ENCODE measurements around the gene MYO9B. TPM values are rescaled to one million over a fixed set of nuclear protein-coding genes. Genes with fewer than 3 reads are reported as not detected.
"Not testable (repeated sequence)": the region's sequence is repeated elsewhere in the genome, so short reads cannot be mapped to it uniquely, and the experiment has no call there.

Gene MYO9B
- total and polyA plus RNA-seq, 8 donors = 56.5 to 149 (median 66.0) TPM

DNA sequence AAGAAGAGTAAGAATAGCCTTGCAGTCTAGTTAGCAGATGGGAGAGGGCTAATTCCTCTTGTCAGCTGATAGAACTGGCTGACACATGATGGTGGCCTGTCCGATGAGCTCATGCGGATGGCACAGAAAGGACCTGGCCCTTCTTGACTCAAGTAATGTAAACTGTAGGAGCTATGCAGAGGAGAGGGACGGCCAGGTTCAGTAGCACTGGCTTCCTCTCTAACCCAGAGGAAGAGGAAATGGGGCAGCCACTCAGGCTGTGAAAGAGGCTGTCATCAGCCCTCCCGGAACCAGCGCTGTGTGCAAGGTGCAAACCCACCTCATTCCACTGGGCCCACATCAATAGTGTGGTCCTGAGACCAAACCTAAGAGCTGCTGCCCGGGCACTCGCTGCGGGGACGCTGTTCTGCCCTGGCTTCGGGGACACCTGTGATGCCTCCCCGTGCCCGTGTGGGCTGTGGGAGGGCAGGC is 108.8 kb downstream of the MYO9B start:
- peak; percentile 20 for ATAC-seq
- peaks cover 0 to 93% of the 10 kb centered on the region in 2 donors for H3K36me3 ChIP-seq
- no peak for DNase-seq
- H3K27me3 ChIP-seq = no peaks in the 10 kb centered on the region
- peaks cover 0 to 21% of the 10 kb centered on the region in 2 donors for H3K4me1 ChIP-seq
- TF ChIP-seq, protein P1, sequence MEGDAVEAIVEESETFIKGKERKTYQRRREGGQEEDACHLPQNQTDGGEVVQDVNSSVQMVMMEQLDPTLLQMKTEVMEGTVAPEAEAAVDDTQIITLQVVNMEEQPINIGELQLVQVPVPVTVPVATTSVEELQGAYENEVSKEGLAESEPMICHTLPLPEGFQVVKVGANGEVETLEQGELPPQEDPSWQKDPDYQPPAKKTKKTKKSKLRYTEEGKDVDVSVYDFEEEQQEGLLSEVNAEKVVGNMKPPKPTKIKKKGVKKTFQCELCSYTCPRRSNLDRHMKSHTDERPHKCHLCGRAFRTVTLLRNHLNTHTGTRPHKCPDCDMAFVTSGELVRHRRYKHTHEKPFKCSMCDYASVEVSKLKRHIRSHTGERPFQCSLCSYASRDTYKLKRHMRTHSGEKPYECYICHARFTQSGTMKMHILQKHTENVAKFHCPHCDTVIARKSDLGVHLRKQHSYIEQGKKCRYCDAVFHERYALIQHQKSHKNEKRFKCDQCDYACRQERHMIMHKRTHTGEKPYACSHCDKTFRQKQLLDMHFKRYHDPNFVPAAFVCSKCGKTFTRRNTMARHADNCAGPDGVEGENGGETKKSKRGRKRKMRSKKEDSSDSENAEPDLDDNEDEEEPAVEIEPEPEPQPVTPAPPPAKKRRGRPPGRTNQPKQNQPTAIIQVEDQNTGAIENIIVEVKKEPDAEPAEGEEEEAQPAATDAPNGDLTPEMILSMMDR (IDR thresholded peaks at IDR 0.05) = no peak
- no peak overlapping the region for H3K4me3 ChIP-seq
- H3K9me3 ChIP-seq = no peaks in the 10 kb centered on the region
- H3K27ac ChIP-seq = peak overlapping the region in 1 of 2 donors; percentile 55
- intact Hi-C loops (cut with DNase I) = no loop called here

DNA sequence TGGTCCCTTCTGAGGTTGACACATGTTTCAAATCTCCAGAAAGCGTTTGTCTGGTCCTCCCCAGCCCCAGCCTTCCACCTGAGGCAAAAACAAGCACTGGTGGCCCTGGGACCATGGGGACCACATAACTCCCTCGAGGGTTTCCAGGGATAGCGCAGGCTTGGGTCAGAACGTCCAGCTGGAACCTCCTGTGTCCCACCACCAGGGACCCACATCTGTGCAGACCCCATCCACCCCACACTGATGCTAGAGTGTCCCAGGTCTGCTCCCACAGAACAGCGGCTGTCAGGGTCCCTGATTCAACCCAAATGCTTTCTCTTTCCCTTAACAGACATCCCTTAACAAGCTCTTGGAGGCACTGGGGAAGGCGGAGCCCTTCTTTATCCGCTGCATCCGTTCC is 110.0 kb downstream of the MYO9B start:
- no peak for ATAC-seq
- TF ChIP-seq, protein P1 (IDR thresholded peaks at IDR 0.05) = no peak
- Histone ChIP-seq H3K4me1 (peaks cover 0 to 21% of the 10 kb centered on the region in 2 donors), H3K27me3 (no peaks in the 10 kb centered on the region), H3K27ac (no peak overlapping the region), H3K4me3 (no peak overlapping the region), H3K9me3 (no peaks in the 10 kb centered on the region), H3K36me3 (peaks cover 0 to 95% of the 10 kb centered on the region in 2 donors)
- intact Hi-C loops (cut with DNase I) = no loop called here
- no peak for DNase-seq

GRCh38 chr19:17191736-17192135 is 116.2 kb downstream of the MYO9B start:
- DNase-seq; H3K4me3 ChIP-seq; H3K27ac ChIP-seq; ATAC-seq; H3K9me3 ChIP-seq; H3K4me1 ChIP-seq; intact Hi-C loops (cut with DNase I); H3K27me3 ChIP-seq: not testable (repeated sequence)
- H3K36me3 ChIP-seq = peaks cover 0 to 100% of the 10 kb centered on the region in 2 donors

DNA sequence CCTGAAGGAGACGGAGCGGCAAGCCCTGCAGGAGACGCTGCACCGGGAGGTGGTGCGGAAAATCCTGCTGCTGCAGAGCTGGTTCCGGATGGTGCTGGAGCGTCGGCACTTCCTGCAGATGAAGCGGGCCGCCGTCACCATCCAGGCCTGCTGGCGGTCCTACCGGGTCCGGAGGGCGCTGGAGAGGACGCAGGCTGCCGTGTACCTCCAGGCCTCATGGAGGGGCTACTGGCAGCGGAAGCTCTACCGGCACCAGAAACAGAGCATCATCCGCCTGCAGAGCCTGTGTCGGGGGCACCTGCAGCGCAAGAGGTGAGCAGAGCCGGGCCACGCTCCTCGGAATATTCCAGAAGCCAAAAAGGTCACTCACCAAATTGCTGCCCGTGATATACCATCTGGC is 117.2 kb downstream of the MYO9B start:
- DNase-seq (peak in 1 of 4 donors; percentile 47), ATAC-seq (no peak)
- Histone ChIP-seq H3K27ac (no peak overlapping the region), H3K9me3 (no peaks in the 10 kb centered on the region), H3K4me1 (no peaks in the 10 kb centered on the region), H3K4me3 (no peak overlapping the region), H3K36me3 (peaks cover 0 to 100% of the 10 kb centered on the region in 2 donors), H3K27me3 (no peaks in the 10 kb centered on the region)
- intact Hi-C loops (cut with DNase I) = no loop called here
- TF ChIP-seq, protein P1 (IDR thresholded peaks at IDR 0.05) = no peak

DNA sequence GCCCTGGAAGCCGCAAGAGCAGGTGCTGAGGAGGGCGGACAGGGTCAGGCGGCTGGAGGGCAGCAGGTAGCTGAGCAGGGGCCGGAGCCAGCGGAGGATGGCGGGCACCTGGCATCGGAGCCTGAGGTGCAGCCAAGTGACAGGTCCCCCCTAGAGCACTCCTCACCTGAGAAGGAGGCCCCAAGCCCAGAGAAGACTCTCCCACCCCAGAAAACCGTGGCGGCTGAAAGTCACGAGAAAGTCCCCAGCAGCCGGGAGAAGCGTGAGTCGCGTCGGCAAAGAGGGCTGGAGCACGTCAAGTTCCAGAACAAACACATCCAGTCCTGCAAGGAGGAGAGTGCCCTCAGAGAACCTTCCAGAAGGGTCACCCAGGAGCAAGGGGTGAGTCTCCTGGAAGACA is 119.0 kb downstream of the MYO9B start:
- DNase-seq (peak in 1 of 4 donors; percentile 59), ATAC-seq (no peak)
- Histone ChIP-seq H3K4me1 (no peaks in the 10 kb centered on the region), H3K36me3 (peaks cover 0 to 100% of the 10 kb centered on the region in 2 donors), H3K27me3 (no peaks in the 10 kb centered on the region), H3K9me3 (no peaks in the 10 kb centered on the region), H3K4me3 (no peak overlapping the region), H3K27ac (no peak overlapping the region)
- TF ChIP-seq, protein P1 (IDR thresholded peaks at IDR 0.05) = no peak
- intact Hi-C loops (cut with DNase I) = no loop called here

DNA sequence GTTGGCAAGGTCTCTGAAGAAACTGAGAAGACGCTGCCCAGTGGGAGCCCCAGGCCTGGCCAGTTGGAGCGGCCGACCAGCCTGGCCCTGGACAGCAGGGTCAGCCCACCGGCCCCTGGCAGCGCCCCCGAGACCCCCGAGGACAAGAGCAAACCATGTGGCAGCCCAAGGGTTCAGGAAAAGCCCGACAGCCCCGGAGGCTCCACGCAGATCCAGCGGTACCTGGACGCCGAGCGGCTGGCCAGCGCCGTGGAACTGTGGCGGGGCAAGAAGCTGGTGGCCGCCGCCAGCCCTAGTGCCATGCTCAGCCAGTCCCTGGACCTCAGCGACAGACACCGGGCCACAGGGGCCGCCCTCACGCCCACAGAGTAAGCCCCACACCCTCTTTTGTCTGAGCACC is 119.5 kb downstream of the MYO9B start:
- DNase-seq = peak in 1 of 4 donors; percentile 73
- Histone ChIP-seq H3K4me1 (no peaks in the 10 kb centered on the region), H3K36me3 (peaks cover 0 to 100% of the 10 kb centered on the region in 2 donors), H3K9me3 (no peaks in the 10 kb centered on the region), H3K27ac (no peak overlapping the region), H3K4me3 (no peak overlapping the region), H3K27me3 (no peaks in the 10 kb centered on the region)
- TF ChIP-seq, protein P1 (IDR thresholded peaks at IDR 0.05) = no peak
- intact Hi-C loops (cut with DNase I) = no loop called here
- ATAC-seq = no peak
